HFFc6 (cell line): Measurements from ENCODE around the gene DCUN1D2. TPM values are rescaled to one million over a fixed set of nuclear protein-coding genes. Genes with fewer than 3 reads are reported as not detected.

ENCODE experiments used
- DNase-seq: peaks from one replicate; pipeline ENCODE4 v3.0.0-alpha.2; 2018
- H3K27ac Mint-ChIP-seq: 2 replicates; pipeline ENCODE4 v1.8.0; 2020; ENCODE audit warnings: mild to moderate bottlenecking, mixed read lengths
- H3K27me3 Mint-ChIP-seq: 2 replicates; pipeline ENCODE4 v1.8.0; 2021; ENCODE audit warnings: mild to moderate bottlenecking, moderate library complexity, mixed read lengths; ENCODE audit not compliant: insufficient read depth
- H3K36me3 Mint-ChIP-seq: 2 replicates; pipeline ENCODE4 v1.8.0; 2021; ENCODE audit warnings: low read depth, mixed read lengths
- H3K4me1 Mint-ChIP-seq: 2 replicates; pipeline ENCODE4 v1.8.0; 2020; ENCODE audit warnings: low read depth, mixed read lengths
- H3K4me3 Mint-ChIP-seq: 2 replicates; pipeline ENCODE4 v1.8.0; 2020; ENCODE audit warnings: mild to moderate bottlenecking, moderate library complexity, mixed read lengths
- H3K9me3 Mint-ChIP-seq: 2 replicates; pipeline ENCODE4 v1.8.0; 2020; ENCODE audit warnings: mild to moderate bottlenecking, mixed read lengths
- CTCF ChIP-seq: fragments of 200-600 bp; sonication (generic); IDR thresholded peaks from 2 replicates; pipeline ENCODE4 v1.5.0; 2021; ENCODE audit warnings: antibody characterized with exemption, mild to moderate bottlenecking
- total RNA-seq, 6 experiments: library from RNA; stranded (reverse); fragmentation: NEBNext Ultra II Directional; extraction: Animal tissue kit (Norgen Biotek cat#: 25700); gene quantifications; 2 replicates in 1 of 6; 3 replicates in 5 of 6; pipeline ENCODE4 v1.2.3, GENCODE V29; 2021

The DCUN1D2 gene
- total RNA-seq, 6 experiments from 2014 or later = 7.6 to 9.3 (median 9.0) TPM

DNA sequence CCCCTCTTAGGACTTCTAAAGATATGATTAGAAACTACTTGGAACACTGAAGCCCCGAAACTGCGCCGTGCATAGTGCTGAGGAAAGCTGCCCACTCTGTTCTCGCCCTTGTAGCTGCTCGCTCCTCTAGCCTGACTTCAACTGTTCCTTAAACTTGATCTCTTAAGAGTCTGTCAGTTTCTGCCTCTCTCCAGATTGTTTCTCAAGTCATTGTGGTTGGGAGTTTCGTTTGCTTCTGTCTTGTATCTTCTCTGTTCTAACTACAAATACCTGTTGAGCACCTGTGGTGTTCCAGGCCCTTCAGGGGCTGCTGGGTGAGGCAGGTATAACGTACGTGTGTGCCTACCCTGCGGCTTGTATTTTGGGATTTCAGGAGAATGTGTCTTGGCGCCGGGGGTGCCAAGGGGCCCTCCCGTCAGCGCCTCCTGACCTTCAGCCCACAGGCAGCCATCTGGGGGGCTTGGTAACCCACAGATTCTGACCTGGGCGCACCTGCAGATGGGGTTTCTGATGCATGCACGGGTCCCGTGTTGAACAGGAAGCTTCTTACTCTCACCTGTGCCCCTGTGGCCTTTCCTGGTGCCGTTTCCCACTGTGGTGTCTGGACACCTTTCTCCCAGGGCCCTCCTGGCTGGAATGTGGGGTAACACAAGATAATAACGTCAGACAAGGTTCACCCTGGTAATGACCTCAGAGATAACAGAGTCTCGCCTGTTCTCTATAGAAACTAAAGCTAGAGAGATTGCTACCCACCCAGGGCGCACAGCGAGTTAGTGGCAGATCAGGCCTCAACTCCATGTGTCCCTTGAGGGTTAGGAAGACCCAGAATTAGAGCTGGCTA lies 17.2 kb upstream of the DCUN1D2 start:
- Mint-ChIP-seq H3K4me3 (no peak overlapping the region), H3K9me3 (no peaks in the 10 kb centered on the region), H3K27ac (no peak overlapping the region), H3K27me3 (no peaks in the 10 kb centered on the region; the same call in 1 of the 2 replicates), H3K36me3 (peaks cover 40% of the 10 kb centered on the region), H3K4me1 (no peaks in the 10 kb centered on the region)
- no peak for DNase-seq
- TF ChIP-seq CTCF = no peak

DNA sequence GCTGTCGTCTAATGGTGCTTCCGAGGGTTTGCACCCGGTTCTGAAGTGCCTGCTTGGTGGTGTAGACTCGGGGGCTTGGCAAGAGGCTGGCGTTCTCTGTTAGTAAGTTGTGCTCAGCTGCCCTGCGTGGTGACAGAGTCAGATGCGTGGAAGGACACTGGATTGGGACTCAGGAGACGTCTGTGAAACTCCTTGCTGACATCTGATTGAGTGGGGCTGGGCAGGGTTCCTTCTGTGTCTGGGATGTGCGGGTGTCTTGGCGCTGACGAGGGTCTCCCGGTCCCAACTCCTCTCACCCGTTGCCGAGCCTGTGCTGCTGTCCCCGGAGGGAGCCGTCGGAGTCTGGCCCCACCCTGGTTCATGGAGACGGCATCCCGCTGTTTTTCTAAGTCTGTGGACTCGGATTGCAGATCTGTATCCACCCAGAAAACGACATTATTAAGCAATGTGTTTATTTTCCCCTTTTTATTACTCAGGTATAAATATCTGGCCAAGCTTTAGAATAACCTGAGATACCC lies 16.4 kb upstream of the DCUN1D2 start:
- no peaks in the 10 kb centered on the region for H3K9me3 Mint-ChIP-seq
- no peaks in the 10 kb centered on the region for H3K4me1 Mint-ChIP-seq
- no peak for TF ChIP-seq CTCF
- no peaks in the 10 kb centered on the region for H3K27me3 Mint-ChIP-seq
- H3K36me3 Mint-ChIP-seq = peaks cover 35% of the 10 kb centered on the region
- no peak overlapping the region for H3K4me3 Mint-ChIP-seq
- H3K27ac Mint-ChIP-seq = no peak overlapping the region
- DNase-seq = no peak

GRCh38 chr13:113506025-113506685 lies 15.6 kb upstream of the DCUN1D2 start:
- Mint-ChIP-seq H3K9me3 (no peaks in the 10 kb centered on the region), H3K27me3 (no peaks in the 10 kb centered on the region), H3K4me1 (no peaks in the 10 kb centered on the region), H3K36me3 (peaks cover 35% of the 10 kb centered on the region), H3K4me3 (no peak overlapping the region), H3K27ac (peak overlapping the region; percentile 8; the same call in 1 of the 2 replicates)
- DNase-seq = no peak
- no peak for TF ChIP-seq CTCF

GRCh38 chr13:113502686-113503085 lies 12.2 kb upstream of the DCUN1D2 start:
- Mint-ChIP-seq H3K4me3 (no peak overlapping the region), H3K27me3 (no peaks in the 10 kb centered on the region), H3K36me3 (peaks cover 37% of the 10 kb centered on the region), H3K4me1 (peaks cover 23% of the 10 kb centered on the region), H3K9me3 (no peaks in the 10 kb centered on the region), H3K27ac (no peak overlapping the region)
- no peak for TF ChIP-seq CTCF
- no peak for DNase-seq

DNA sequence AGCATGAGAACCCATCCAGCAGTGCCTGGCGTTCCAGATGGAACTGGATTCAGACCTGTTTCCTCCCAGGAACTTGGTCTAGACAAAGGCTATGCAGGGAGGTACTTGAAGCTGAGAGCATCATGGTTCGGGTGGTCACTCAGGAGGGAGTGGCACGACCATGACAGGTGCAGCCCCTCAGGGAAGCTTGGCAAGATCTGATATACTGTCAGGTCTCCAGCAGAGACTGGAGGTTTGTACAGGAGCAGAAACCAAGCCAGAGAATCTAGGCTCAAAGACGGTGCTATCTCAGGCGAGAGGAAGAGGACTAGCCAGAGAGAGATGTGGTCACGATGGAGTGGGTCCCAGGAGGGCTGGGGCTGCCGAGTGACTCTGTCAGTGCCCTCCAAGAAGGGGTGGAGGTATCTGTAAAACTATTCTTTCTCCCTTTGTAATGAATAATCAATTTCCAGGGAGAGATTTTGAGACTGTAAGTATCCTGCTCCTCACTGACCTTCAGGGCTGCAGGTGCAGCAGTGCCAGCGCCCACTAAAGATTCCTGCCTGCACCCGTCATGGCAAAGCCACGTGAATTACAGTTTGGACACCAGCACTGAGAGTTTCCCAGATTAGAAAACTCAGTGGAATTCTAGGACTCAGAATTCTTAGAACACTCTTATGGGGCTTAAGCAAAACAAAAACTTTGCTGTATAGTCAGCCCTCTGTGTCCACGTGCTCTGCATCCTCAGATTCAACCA lies 10.2 kb upstream of the DCUN1D2 start:
- H3K36me3 Mint-ChIP-seq = peaks cover 46% of the 10 kb centered on the region
- no peak for TF ChIP-seq CTCF
- no peak for DNase-seq
- peaks cover 35% of the 10 kb centered on the region for H3K4me1 Mint-ChIP-seq
- H3K9me3 Mint-ChIP-seq = no peaks in the 10 kb centered on the region
- peak overlapping the region; percentile 82 for H3K27ac Mint-ChIP-seq
- no peaks in the 10 kb centered on the region for H3K27me3 Mint-ChIP-seq
- H3K4me3 Mint-ChIP-seq = no peak overlapping the region
